Astrocyte of the hippocampus (primary cell): ENCODE data around the gene SPSB1.

Experiments
- DNase-seq: peaks from one replicate; pipeline ENCODE4 v3.0.0; 2011; ENCODE audit warnings: low read depth, low spot score

Gene SPSB1

GRCh38 chr1:9388335-9389180, 95.9 kb downstream of the SPSB1 start:
- DNase-seq = peak; percentile 49

GRCh38 chr1:9389968-9390367, 97.3 kb downstream of the SPSB1 start:
- no peak for DNase-seq

DNA sequence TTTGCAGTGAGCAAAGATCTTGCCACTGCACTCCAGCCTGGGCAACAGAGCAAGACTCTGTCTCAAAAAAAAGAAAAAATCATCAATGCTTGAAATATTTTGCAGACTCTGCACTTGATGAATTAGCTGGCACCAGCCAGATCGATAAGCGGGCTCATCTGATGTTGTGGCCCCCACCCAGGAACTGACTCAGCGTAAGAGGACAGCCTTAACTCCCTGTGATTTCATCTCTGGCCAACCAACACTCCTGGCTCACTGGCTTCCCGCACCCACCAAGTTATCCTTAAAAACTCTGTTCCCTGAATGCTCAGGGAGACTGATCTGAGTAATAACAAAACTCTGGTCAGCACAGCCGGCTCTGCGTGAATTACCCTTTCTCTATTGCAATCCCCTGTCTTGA, 98.9 kb downstream of the SPSB1 start:
- DNase-seq = no peak

GRCh38 chr1:9394010-9394409, 101.3 kb downstream of the SPSB1 start:
- DNase-seq = no peak

DNA sequence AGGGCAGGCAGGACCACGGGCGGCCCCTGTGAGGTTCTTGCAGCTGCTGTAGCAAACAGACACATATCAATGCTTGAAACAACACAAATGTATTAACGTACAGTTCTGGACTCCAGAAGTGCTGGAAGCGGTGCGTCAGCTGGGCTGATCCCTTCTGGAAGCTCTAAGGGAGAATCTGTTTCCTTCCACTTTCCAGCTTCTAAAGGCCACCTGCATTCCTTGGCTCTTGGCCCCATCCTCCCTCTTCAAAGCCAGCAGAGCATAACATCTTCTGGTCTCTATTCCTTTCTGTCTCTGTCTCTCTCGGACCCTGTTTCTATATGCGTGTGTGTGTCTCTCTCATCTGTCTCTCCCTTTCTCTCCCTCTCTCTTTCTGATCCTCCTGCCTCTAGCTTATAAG, 102.3 kb downstream of the SPSB1 start:
- DNase-seq = no peak

- DNase-seq = no peak
Observed at GRCh38 chr1:9397047-9397446, 104.4 kb downstream of the SPSB1 start.

DNA sequence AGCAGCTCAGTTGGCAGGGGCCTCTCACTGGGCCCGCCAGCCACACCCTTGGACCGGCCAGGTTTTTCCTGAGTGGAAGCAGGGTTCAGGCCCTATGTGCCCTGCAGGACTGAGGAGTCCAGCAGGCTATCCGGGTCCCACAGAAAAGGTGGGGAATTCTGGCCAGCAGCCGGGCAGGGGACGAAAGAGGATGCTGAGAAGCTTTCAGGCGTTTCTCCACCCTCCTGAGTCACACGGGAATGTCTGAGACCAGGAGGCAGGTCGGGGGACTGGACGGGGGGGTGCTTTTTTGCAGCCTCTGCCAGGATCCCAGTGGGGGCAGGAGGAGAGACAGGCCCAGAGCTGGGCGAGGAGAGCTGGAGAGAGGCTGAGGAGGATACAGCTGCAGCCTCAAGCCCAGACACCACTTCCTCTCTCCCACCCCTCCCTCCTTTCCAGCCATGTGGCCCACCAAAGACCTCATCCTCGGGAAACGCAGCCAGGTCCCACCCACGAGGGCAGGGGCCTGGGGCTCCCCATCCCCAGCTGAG, 105.4 kb downstream of the SPSB1 start:
- DNase-seq = peak; percentile 63

DNA sequence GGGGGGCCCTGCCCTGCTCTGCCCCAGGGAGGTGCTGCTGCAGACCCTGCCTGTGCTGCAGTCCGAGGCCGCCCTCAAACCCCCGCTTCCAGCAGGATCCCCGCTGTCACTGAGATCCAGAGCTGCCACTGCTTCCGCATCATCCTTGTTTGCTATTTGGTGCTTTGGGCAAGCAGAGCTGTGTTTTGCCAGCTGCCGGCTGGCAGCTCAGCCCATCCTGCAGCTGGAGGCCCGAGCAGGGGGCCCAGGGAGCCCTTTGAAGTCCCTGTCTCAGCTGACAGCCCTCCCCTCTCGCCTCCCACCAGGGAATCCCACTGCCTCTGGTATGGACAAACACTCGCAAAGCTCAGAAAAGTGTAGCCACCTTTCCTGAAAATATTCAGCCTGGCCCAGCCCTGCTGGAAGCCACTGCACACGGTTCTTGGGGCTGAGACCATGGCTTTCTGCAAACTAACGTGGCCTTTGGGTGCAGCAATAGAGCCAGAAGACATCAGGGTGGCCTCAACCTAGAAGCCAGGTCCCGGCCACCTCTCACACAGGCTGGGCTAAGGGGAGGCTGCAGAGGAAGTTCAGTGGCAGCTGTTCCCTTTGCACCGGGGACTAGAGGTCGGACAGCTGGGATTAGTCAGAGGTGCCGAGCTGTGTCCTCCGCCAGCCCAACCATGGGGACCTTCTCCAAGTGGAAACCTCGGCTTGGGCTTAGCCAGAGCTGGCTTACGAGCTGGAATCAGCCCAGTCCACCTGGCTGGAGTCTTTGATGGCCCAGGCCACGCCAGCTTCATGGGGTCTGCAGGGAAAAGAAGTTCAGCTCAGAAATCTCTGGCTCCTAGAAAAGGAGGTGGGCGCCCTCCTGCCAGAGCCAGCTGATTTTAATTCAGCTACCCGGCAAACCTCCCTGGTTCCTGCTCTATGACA, 107.1 kb downstream of the SPSB1 start:
- peak; percentile 28 for DNase-seq

DNA sequence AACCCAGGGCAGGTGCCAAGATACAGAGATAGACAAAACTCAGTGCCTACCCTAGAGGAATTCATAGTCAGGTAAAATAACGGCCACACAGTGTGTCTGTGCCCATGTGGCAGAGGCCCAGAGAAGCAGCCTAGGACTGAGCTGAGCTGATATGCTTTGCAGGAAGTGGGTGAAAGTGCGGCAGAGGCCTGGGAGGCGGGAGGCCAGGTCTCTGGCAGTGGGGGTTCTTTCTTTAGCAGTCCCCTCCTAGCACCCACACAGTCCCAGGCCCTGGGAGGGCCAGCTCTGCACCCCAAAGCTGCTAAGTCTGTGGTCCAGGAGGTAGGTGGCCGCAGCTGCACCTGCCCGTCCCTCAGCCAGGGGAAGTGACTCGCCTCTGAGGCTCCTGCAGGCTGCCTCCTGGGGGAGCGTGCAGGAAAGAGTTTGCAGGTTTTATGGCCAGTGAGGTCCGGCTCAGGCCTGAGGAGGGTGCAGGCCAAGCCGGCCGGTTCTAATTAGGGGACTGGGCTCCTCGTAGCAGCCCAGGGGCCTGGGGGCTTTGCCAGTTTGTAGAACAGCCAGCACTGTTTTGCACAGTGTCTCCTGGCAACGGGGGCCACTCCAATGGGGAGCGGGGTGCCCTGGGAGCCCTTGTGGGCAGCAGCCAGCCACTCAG, 107.9 kb downstream of the SPSB1 start:
- DNase-seq = peak; percentile 49

GRCh38 chr1:9401080-9401453, 108.4 kb downstream of the SPSB1 start:
- DNase-seq = no peak

DNA sequence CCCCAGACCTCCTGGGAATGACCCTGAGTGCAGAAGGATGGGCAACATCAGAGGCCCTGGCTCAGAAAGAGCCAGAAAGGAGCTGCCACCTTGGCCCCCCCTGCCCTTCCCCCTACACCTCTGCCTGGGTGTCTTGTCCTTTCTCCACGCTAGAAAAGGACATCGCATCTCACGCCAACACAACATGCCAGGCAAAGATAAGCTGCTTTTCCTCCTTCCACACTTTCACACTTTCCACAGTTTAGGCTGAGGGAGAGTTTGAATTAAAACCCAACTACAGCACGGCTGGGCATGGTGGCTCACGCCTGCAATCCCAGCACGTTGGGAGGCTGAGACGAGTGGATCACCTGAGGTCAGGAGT, 109.5 kb downstream of the SPSB1 start:
- no peak for DNase-seq

DNA sequence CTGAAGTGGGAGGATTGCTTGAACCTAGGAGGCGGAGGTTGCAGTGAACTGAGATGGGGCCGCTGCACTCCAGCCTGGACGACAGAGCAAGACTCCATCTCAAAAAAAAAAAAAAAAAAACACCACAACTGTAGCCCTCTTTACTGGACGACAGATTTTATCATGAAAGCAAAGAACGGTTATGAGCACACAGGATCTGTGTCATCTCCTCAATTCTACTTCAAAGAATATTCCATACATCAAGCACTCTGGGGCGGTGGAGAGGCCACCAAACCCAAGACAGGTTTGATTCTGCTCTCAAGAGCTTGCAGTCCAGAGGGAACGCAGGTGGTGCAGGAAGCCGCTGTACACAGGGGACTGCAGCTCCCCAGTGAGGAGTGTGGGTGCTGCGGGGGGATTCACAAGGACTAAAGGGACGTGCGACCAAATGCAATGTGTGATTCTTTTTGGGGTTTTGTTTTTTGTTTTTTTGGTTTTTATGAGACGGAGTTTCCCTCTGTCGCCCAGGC, 110.1 kb downstream of the SPSB1 start:
- no peak for DNase-seq

DNA sequence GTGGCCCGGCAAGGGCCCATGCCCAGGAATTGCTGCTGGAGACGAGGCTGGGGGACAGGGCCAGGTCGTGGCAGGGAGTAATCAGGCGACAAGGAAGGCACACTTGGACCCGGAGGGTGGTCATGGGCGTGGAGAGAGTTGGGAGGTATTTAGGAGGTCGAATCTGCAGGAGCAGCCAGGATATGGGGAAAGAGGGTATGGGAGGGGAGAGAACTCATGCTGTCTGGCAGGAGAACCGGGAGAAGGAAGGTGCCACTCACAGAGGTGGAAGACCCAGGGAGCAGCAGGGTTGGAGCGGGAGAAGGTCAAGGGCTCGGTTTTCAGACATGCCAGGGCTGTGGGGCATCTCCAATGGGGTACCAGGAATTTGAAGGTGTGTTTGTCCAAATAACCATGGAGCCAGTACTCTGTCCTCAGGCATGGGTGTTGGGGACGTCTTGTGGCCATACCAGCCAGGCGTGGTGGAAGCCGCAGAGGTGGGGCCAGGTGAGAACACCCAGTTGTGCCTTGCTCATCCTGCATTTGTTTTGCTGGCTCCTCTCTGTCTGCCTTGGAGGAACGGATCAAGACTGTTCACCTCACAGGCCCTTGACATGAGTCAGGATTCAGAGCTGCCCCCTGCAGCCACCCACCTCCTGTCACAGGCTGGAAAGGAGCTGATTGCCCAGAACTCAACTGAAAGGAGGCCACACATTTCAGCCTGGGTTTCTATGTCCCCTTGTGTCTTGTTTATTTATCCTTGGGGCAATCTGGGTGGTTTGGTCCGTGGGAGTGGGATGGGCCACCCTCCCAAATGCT, 111.6 kb downstream of the SPSB1 start:
- no peak for DNase-seq

GRCh38 chr1:9406111-9406510, 113.4 kb downstream of the SPSB1 start:
- DNase-seq = no peak

DNA sequence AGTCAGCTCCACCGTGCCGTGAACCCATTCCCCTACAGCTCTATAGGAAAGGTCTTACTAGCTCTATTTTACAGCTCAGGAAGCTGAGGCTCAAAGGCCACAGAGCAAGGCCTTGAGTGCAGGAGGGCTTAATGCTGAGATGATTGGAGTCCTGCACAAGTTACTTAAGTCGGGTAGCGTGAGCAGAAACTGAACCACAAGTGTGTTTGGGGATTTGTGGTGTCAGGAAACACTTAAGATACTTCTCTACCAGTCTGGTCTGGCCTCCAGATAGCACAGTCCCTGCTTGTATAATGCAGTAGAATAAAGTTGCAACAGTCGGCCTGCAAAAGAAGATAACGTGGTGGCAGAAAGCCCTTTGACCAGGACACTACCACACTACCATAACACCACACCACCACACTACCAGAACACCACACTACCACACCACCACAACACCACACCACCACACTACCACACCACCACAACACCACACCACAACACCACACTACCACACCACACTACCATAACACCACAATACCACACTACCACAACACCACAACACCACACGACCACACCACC, 118.1 kb downstream of the SPSB1 start:
- peak; percentile 51 for DNase-seq

DNA sequence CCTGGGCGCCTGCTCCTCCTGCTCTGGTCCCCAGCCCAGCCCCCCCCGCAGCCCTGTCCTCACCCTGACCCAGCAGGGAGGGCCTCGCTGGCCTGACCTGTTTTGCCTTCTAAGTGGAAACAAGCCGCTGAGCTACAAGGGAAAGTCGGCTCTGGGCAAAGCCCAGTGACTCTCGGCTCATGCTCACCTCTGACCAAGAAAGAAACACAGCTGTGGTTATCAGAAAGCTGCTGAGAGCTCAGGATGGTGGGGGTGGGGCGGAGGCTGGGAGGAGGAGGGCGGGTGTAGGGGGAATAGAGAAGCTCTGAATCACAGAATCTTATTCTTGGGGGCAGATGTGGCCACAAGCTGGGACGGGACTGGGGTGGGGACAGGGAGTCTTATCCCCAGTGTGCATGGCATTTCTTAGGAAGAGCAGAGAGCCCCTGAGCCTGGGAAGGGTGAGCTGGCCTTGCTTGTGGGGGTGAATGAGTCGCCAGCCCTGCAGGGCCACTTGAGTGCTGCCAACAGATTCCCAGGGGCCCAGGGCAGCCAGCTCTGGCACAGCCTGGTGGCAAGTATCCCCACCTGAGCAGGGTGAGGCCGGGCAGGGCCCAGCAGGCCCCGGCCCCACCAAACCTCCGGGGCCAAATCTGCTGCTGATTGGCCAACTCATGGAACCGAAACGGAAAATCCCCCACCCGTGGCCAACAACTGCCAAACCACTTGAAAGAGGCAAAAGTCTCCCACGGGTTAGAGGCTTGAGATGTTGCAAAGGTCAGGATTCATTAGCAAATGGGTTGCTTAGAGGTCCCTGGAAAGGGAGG, 120.6 kb downstream of the SPSB1 start:
- DNase-seq = peak; percentile 94

DNA sequence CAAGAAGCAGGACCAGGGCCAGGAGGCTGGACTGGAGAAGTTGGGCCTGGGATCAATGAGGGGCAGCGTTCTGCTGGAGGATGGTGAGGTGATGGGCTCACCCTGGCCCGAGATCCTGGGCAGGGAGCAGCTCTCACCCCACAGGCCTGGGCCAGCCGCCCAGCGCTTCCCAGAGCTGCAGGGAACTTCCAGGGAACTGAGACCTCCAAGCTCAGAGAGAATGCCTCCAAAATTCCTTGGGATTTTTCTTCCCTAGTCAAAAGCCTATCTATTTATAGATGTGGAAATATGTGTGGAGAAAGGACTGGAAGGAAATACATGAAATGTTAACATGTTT, 121.2 kb downstream of the SPSB1 start:
- peak; percentile 87 for DNase-seq

- no peak for DNase-seq
Observed at GRCh38 chr1:9416506-9416905, 123.8 kb downstream of the SPSB1 start.

DNA sequence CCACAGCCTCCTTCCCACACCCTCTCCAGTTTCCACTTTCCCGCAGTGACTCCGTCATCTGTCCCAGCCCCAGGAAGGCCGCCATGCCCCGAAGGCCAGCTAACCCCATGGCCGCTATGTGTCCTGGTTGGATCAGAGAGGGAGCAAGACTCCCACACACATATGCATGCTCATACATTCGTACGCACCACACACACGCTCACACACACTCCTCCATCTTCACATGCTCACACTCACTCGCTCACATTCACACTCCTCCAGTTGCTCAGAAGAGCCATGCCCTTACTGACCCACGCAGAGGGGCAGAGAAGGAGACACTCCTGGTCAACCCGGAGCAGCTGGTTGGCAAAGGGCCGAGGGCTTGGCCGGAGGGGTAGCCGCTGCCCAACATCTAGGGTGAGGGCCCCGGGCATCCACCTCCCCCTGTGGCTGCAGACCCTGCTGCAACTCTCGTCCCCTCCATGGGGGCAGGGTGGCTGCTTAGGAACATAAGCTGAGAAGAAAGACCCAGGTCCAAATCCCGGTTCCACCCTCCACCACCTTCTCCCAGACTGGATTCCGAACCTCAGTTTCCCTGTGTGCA, 124.3 kb downstream of the SPSB1 start:
- no peak for DNase-seq

GRCh38 chr1:9417695-9418094, 125.0 kb downstream of the SPSB1 start:
- DNase-seq = no peak
